H1 (cell line): ENCODE measurements around the gene STAT3.

ENCODE experiments used
- CEBPB ChIP-seq: IDR thresholded peaks from 2 replicates; pipeline ENCODE4 v1.6.1; 2012; ENCODE audit warnings: low read depth, low read length
- CTBP2 ChIP-seq: IDR thresholded peaks from 2 replicates; pipeline ENCODE4 v1.7.0; 2011; ENCODE audit warnings: borderline replicate concordance, mild to moderate bottlenecking, moderate library complexity, mixed read lengths, low read length; ENCODE audit not compliant: insufficient read depth, insufficient read length
- GABPA ChIP-seq: IDR thresholded peaks from 2 replicates; pipeline ENCODE4 v1.6.1; 2011; ENCODE audit warnings: mild to moderate bottlenecking, low read length, moderate library complexity, borderline replicate concordance; ENCODE audit not compliant: insufficient read depth
- HDAC6 ChIP-seq: IDR thresholded peaks from one replicate; pipeline ENCODE4 v1.7.1; 2012; ENCODE audit warnings: low read depth, mild to moderate bottlenecking, inconsistent platforms, low read length, moderate library complexity
- POLR2A ChIP-seq, 2 experiments: IDR thresholded peaks; 1 replicate in 1 of 2; 2 replicates in 1 of 2; pipeline ENCODE4 v1.6.1; 2011; ENCODE audit warnings: low read depth in 2 of 2, low read length in 2 of 2, mild to moderate bottlenecking in 2 of 2; ENCODE audit errors: control extremely low read depth in 1 of 2
- POLR2AphosphoS5 ChIP-seq: IDR thresholded peaks from 2 replicates; pipeline ENCODE4 v1.6.1; 2011; ENCODE audit warnings: low read depth, low read length
- POU5F1 ChIP-seq: IDR thresholded peaks from 2 replicates; pipeline ENCODE4 v1.6.1; 2011; ENCODE audit warnings: low read depth, mild to moderate bottlenecking, low read length, moderate library complexity
- SIX5 ChIP-seq: IDR thresholded peaks from 2 replicates; pipeline ENCODE4 v1.6.1; 2011; ENCODE audit warnings: mild to moderate bottlenecking, low read depth, low read length
- SP1 ChIP-seq: IDR thresholded peaks from 2 replicates; pipeline ENCODE4 v1.6.1; 2011; ENCODE audit warnings: low read depth, low read length
- TBP ChIP-seq: IDR thresholded peaks from 2 replicates; pipeline ENCODE4 v1.6.1; 2011; ENCODE audit warnings: low read depth, low read length, improper control_type of control experiment
- YY1 ChIP-seq: IDR thresholded peaks from 2 replicates; pipeline ENCODE4 v1.6.1; 2011; ENCODE audit warnings: low read depth, mild to moderate bottlenecking, low read length
- TF ChIP-seq, protein P1 (sequence below), 3 experiments: IDR thresholded peaks; 1 replicate in 2 of 3; 2 replicates in 1 of 3; pipeline versions ENCODE4 v1.5.1 to v1.6.1; 2011; ENCODE audit warnings: low read length in 3 of 3, mild to moderate bottlenecking in 3 of 3, inconsistent platforms in 2 of 3, low read depth in 1 of 3, moderate library complexity in 1 of 3; ENCODE audit not compliant: insufficient read depth in 1 of 3; ENCODE audit errors: control extremely low read depth in 1 of 3
- TF ChIP-seq, protein P2 (sequence below): IDR thresholded peaks from 2 replicates; pipeline ENCODE4 v1.6.1; 2011; ENCODE audit warnings: low read length, improper control_type of control experiment

DNA sequence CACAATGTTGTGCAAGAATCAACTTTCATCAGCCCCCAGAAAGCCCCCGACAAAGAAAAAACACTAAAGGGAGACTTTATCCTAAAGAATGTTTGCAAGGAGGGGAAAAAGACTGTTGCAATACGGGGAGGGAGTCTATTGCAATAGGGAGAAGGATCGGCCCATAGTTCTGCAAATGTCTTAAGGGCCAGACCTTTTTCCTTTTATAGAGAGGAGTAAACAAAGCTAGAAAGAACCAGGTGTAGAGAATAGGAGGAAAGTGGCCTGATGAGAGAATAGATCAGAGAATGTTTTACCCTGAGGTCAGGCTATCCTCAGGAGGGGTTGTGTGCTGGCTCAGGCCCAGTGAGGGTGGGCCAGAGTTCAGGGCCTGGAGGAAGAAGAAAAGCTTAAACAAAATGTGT lies 43.5 kb upstream of the STAT3 start:
- TF ChIP-seq, protein P1, sequence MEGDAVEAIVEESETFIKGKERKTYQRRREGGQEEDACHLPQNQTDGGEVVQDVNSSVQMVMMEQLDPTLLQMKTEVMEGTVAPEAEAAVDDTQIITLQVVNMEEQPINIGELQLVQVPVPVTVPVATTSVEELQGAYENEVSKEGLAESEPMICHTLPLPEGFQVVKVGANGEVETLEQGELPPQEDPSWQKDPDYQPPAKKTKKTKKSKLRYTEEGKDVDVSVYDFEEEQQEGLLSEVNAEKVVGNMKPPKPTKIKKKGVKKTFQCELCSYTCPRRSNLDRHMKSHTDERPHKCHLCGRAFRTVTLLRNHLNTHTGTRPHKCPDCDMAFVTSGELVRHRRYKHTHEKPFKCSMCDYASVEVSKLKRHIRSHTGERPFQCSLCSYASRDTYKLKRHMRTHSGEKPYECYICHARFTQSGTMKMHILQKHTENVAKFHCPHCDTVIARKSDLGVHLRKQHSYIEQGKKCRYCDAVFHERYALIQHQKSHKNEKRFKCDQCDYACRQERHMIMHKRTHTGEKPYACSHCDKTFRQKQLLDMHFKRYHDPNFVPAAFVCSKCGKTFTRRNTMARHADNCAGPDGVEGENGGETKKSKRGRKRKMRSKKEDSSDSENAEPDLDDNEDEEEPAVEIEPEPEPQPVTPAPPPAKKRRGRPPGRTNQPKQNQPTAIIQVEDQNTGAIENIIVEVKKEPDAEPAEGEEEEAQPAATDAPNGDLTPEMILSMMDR (IDR thresholded peaks at IDR 0.05; ENCODE audit: control extremely low read depth in 1 of 3, insufficient read depth in 1 of 3, low read depth in 1 of 3, low read length in 3 of 3) = no peak
- TF ChIP-seq POLR2A (IDR thresholded peaks at IDR 0.05; ENCODE audit: control extremely low read depth in 1 of 2, low read depth in 2 of 2, low read length in 2 of 2) (no peak), TBP (no peak), SIX5 (no peak), SP1 (no peak), GABPA (no peak), POLR2AphosphoS5 (no peak), CEBPB (peak; percentile 54; the same call in 1 of the 2 replicates), HDAC6 (no peak), YY1 (no peak), CTBP2 (no peak), POU5F1 (no peak)
- TF ChIP-seq, protein P2, sequence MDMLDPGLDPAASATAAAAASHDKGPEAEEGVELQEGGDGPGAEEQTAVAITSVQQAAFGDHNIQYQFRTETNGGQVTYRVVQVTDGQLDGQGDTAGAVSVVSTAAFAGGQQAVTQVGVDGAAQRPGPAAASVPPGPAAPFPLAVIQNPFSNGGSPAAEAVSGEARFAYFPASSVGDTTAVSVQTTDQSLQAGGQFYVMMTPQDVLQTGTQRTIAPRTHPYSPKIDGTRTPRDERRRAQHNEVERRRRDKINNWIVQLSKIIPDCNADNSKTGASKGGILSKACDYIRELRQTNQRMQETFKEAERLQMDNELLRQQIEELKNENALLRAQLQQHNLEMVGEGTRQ = no peak
